ENCODE results near the gene GLT8D2. TPM values are rescaled to one million over a fixed set of nuclear protein-coding genes. Genes with fewer than 3 reads are reported as not detected.

The GLT8D2 gene
- total RNA-seq, 1 experiment from 2014 or later: 3.8 TPM

- Histone ChIP-seq H2BK12ac (ENCODE audit: insufficient read length, low read depth, low read length) (no peak overlapping the region), H2AFZ (ENCODE audit: low read length) (no peak overlapping the region), H3K4me1 (ENCODE audit: insufficient read depth, low read length) (no peaks in the 10 kb centered on the region), H2BK5ac (ENCODE audit: insufficient read length, low read length) (no peak overlapping the region), H3T11ph (ENCODE audit: low read length) (no peak overlapping the region), H3K79me1 (ENCODE audit: insufficient read depth, low read depth, low read length, poor library complexity, severe bottlenecking) (no peaks in the 10 kb centered on the region), H4K20me1 (ENCODE audit: control insufficient read depth, insufficient read depth, insufficient read length) (no peaks in the 10 kb centered on the region), H4K8ac (replicated peaks; ENCODE audit: insufficient read length, low read depth, low read length) (no peak overlapping the region), H2BK20ac (ENCODE audit: low read depth, low read length, poor library complexity, severe bottlenecking) (no peak overlapping the region), H3K9ac (ENCODE audit: extremely low read depth, insufficient read length, low read length) (no peak overlapping the region), H3K4me2 (ENCODE audit: insufficient read depth, insufficient read length, low read length) (no peak overlapping the region), H2AK5ac (ENCODE audit: insufficient read length, low read length) (no peak overlapping the region), H3K79me2 (ENCODE audit: insufficient read depth, low read length) (no peaks in the 10 kb centered on the region), H3K27me3 (ENCODE audit: insufficient read depth, low read length) (no peaks in the 10 kb centered on the region), H2BK120ac (ENCODE audit: low read depth, low read length, poor library complexity, severe bottlenecking) (no peak overlapping the region), H3K18ac (ENCODE audit: insufficient read length, low read depth, low read length) (no peak overlapping the region), H3K23me2 (ENCODE audit: insufficient read length, low read depth, low read length, poor library complexity, severe bottlenecking) (no peaks in the 10 kb centered on the region), H3K27ac (ENCODE audit: insufficient read length, low read depth, low read length) (no peak overlapping the region), H3K56ac (ENCODE audit: insufficient read length, low read depth, low read length) (no peak overlapping the region), H3K14ac (ENCODE audit: insufficient read depth, low read length) (no peak overlapping the region), H3K4ac (ENCODE audit: low read depth, low read length) (no peak overlapping the region), H2BK15ac (ENCODE audit: low read depth, low read length) (no peak overlapping the region), H3K9me3 (ENCODE audit: control insufficient read depth, low read depth, low read length) (no peaks in the 10 kb centered on the region), H3K23ac (ENCODE audit: insufficient read length, low read depth, low read length) (no peak overlapping the region), H4K91ac (ENCODE audit: insufficient read length, low read depth, low read length) (no peak overlapping the region), H4K5ac (ENCODE audit: insufficient read length, low read depth, low read length) (no peak overlapping the region)
- Mint-ChIP-seq H3K27me3 (ENCODE audit: low read depth) (peaks cover 9% of the 10 kb centered on the region), H3K4me3 (no peak overlapping the region), H3K36me3 (ENCODE audit: insufficient read depth in 1 of 3, low read depth in 3 of 3) (peaks cover 2 to 8% (median 5%) of the 10 kb centered on the region in 3 experiments; a peak in 3 of 7 replicates), H3K27ac (no peak overlapping the region), H3K9me3 (peaks cover 11 to 18% of the 10 kb centered on the region in 2 experiments), H3K4me1 (no peaks in the 10 kb centered on the region)
- no CpG with 5 or more reads among the region's 2 CpGs for WGBS (ENCODE audit: extremely low coverage, insufficient read length, low lambda C conversion rate)
- no peak for DNase-seq
- TF ChIP-seq CTCF (conservative IDR thresholded peaks at IDR 0.05): no peak
These were observed 26.3 kb downstream of the GLT8D2 start for GRCh38 chr12:104023710-104024109.

Data from H9 (cell line).